Caki2 (cell line): ENCODE data around the gene FMOD. TPM values are rescaled to one million over a fixed set of nuclear protein-coding genes. Genes with fewer than 3 reads are reported as not detected.

ENCODE experiments used
- DNase-seq: peaks from one replicate; pipeline ENCODE4 v3.0.0-alpha.2; 2015; ENCODE audit warnings: low read depth
- in situ Hi-C: cut with HindIII; loops from 2 replicates; pipeline ENCODE4 v1.10.0; 2016; ENCODE audit warnings: low sequenced_read_pairs, low pct_unique_long_range_greater_than_20kb, mixed read lengths
- total RNA-seq: library from RNA; depleted of rRNA; stranded (reverse); fragments of >200 nt; shearing (Covaris generic); gene quantifications from 2 replicates; pipeline ENCODE4 v1.2.3, GENCODE V29; 2014; ENCODE audit warnings: low replicate concordance

FMOD gene
- total RNA-seq, 1 experiment from 2014 or later = not detected

- in situ Hi-C loops = loop anchor here (25.0 kb wide), 2 partner anchors 103 to 347 kb away; no protein-coding TSS in a partner anchor
- no peak for DNase-seq
Observed at GRCh38 chr1:203364806-203365205, 13.9 kb upstream of the FMOD start.

- DNase-seq = no peak
- in situ Hi-C loops = loop anchor here (25.0 kb wide), 2 partner anchors 102 to 348 kb away; no protein-coding TSS in a partner anchor
Observed at GRCh38 chr1:203364094-203364801, 13.3 kb upstream of the FMOD start.

GRCh38 chr1:203362720-203363025 is 11.8 kb upstream of the FMOD start:
- no peak for DNase-seq
- in situ Hi-C loops = loop anchor here (25.0 kb wide), 2 partner anchors 100 to 350 kb away; no protein-coding TSS in a partner anchor

- in situ Hi-C loops = loop anchor here (25.0 kb wide), 2 partner anchors 100 to 350 kb away; no protein-coding TSS in a partner anchor
- no peak for DNase-seq
Observed at GRCh38 chr1:203361945-203362719, 11.2 kb upstream of the FMOD start.

- DNase-seq = no peak
- in situ Hi-C loops = loop anchor here (25.0 kb wide), 2 partner anchors 98 to 352 kb away; no protein-coding TSS in a partner anchor
Observed at GRCh38 chr1:203360547-203361185, 9.7 kb upstream of the FMOD start.

GRCh38 chr1:203359010-203359571 is 8.2 kb upstream of the FMOD start:
- in situ Hi-C loops = loop anchor here (25.0 kb wide), 2 partner anchors 97 to 353 kb away; no protein-coding TSS in a partner anchor
- no peak for DNase-seq

GRCh38 chr1:203354246-203354645 is 3.3 kb upstream of the FMOD start:
- DNase-seq = no peak
- in situ Hi-C loops = loop anchor here (25.0 kb wide), 2 partner anchors 92 to 358 kb away; no protein-coding TSS in a partner anchor

GRCh38 chr1:203353486-203353885 is 2.6 kb upstream of the FMOD start:
- in situ Hi-C loops = loop anchor here (25.0 kb wide), 2 partner anchors 91 to 359 kb away; no protein-coding TSS in a partner anchor
- DNase-seq = no peak

- no peak for DNase-seq
- in situ Hi-C loops = loop anchor here (25.0 kb wide), 2 partner anchors 88 to 362 kb away; no protein-coding TSS in a partner anchor
Observed at GRCh38 chr1:203349773-203350524, 973 bp downstream of the FMOD start.

GRCh38 chr1:203349166-203349565 is 1.8 kb downstream of the FMOD start:
- no peak for DNase-seq
- in situ Hi-C loops = no loop called here

GRCh38 chr1:203346769-203347102 is 4.2 kb downstream of the FMOD start:
- in situ Hi-C loops = no loop called here
- no peak for DNase-seq

- no peak for DNase-seq
- in situ Hi-C loops = no loop called here
Observed at GRCh38 chr1:203346060-203346768, 4.7 kb downstream of the FMOD start.

- no peak for DNase-seq
- in situ Hi-C loops = no loop called here
Observed at GRCh38 chr1:203343956-203344754, 6.8 kb downstream of the FMOD start.

- in situ Hi-C loops = no loop called here
- DNase-seq = peak; percentile 32
Observed at GRCh38 chr1:203342192-203342940, 8.6 kb downstream of the FMOD start.

- in situ Hi-C loops = no loop called here
- DNase-seq = peak; percentile 66
Observed at GRCh38 chr1:203340112-203340790, 10.7 kb downstream of the FMOD start.
